NCI-H187 treated with DMSO at 0.1 percent for 48 hours (cell line): ENCODE measurements around the gene ARL2.
"Not testable (repeated sequence)": the region's sequence is repeated elsewhere in the genome, so short reads cannot be mapped to it uniquely, and the experiment has no call there.

Experiments used
- DNase-seq: peaks from one replicate; lab custom pipeline; 2025; lab: John Stamatoyannopoulos, UW

ARL2 gene

GRCh38 chr11:65013888-65014725, at the start of gene ARL2:
ARL2 (plus strand) TSS chr11:65014160; CDS start chr11:65014208, 48 bp downstream.
- no peak for DNase-seq

- DNase-seq = no peak
These were observed 46.6 kb upstream of the ARL2 start for GRCh38 chr11:64967375-64967774.

GRCh38 chr11:64969209-64969608, 44.8 kb upstream of the ARL2 start:
- DNase-seq = no peak

GRCh38 chr11:64970731-64971151, 43.2 kb upstream of the ARL2 start:
- no peak for DNase-seq

GRCh38 chr11:64971421-64972233, 42.3 kb upstream of the ARL2 start, which contains the start of gene MAJIN:
MAJIN (minus strand) TSS chr11:64972108; CDS start chr11:64959405, 12,703 bp downstream.
- no peak for DNase-seq

- no peak for DNase-seq
These were observed 39.8 kb upstream of the ARL2 start for GRCh38 chr11:64974124-64974523.

- DNase-seq = no peak
These were observed 37.3 kb upstream of the ARL2 start for GRCh38 chr11:64976651-64977050.

- DNase-seq = not testable (repeated sequence)
These were observed 30.6 kb upstream of the ARL2 start for GRCh38 chr11:64983339-64983738.

GRCh38 chr11:64987998-64988854, 25.7 kb upstream of the ARL2 start:
- no peak for DNase-seq

GRCh38 chr11:64989416-64989815, 24.5 kb upstream of the ARL2 start:
- no peak for DNase-seq

- no peak for DNase-seq
These were observed 23.6 kb upstream of the ARL2 start for GRCh38 chr11:64990222-64990923.

GRCh38 chr11:64994318-64994717, 19.6 kb upstream of the ARL2 start:
- DNase-seq = no peak

- no peak for DNase-seq
These were observed 17.6 kb upstream of the ARL2 start for GRCh38 chr11:64996327-64996709.

GRCh38 chr11:64996710-64997380, 17.1 kb upstream of the ARL2 start, which contains the start of gene BATF2:
BATF2 (minus strand) TSS chr11:64996971; CDS start chr11:64996914, 57 bp downstream.
- no peak for DNase-seq

GRCh38 chr11:64998141-64998540, 15.8 kb upstream of the ARL2 start:
- DNase-seq = no peak

- DNase-seq = peak; percentile 18
These were observed 15.1 kb upstream of the ARL2 start for GRCh38 chr11:64998690-64999431.

- no peak for DNase-seq
These were observed 14.5 kb upstream of the ARL2 start for GRCh38 chr11:64999478-64999877.

- DNase-seq = no peak
These were observed 11.3 kb upstream of the ARL2 start for GRCh38 chr11:65002706-65003105.

GRCh38 chr11:65003282-65003681, 10.7 kb upstream of the ARL2 start:
- no peak for DNase-seq

- not testable (repeated sequence) for DNase-seq
These were observed 10.0 kb upstream of the ARL2 start for GRCh38 chr11:65003968-65004367.
